Peyer's patch (tissue), 4 donors: ENCODE results near the gene JDP2. TPM values are rescaled to one million over a fixed set of nuclear protein-coding genes. Genes with fewer than 3 reads are reported as not detected.

Experiments
- DNase-seq, 3 donors: peaks; one replicate each; pipeline ENCODE4 v3.0.0-alpha.2; 2017 to 2019
- H3K27ac ChIP-seq, 4 donors: fragments of 200-600 bp; sonication (generic); one replicate each; pipeline ENCODE4 v1.5.1; 2016 to 2019
- H3K27me3 ChIP-seq, 2 donors: fragments of 200-600 bp; sonication (generic); one replicate each; pipeline ENCODE4 v1.5.1; 2019
- H3K36me3 ChIP-seq, 3 donors: fragments of 200-600 bp; sonication (generic); one replicate each; pipeline ENCODE4 v1.5.1; 2016 to 2019
- H3K4me1 ChIP-seq, 4 donors: fragments of 200-600 bp; sonication (generic); one replicate each; pipeline ENCODE4 v1.5.1; 2016 to 2019
- H3K4me3 ChIP-seq, 4 donors: fragments of 200-600 bp; sonication (generic); 1 replicate in 3 of 4; 2 replicates in 1 of 4; pipeline ENCODE4 v1.5.1; 2016 to 2019; ENCODE audit warnings: mild to moderate bottlenecking in 1 of 4
- H3K9me3 ChIP-seq, 4 donors: fragments of 200-600 bp; sonication (generic); one replicate each; pipeline ENCODE4 v1.5.1; 2016 to 2019; ENCODE audit warnings: mild to moderate bottlenecking in 1 of 4
- POLR2A ChIP-seq, 2 donors: fragments of 450-650 bp; IDR thresholded peaks; one replicate each; pipeline ENCODE4 v1.5.1; 2017; ENCODE audit warnings: antibody characterized with exemption in 2 of 2, mild to moderate bottlenecking in 2 of 2, moderate library complexity in 2 of 2
- total RNA-seq, 4 donors: library from RNA; depleted of rRNA; stranded (reverse); fragments of >200 nt; gene quantifications; one replicate each; pipeline ENCODE4 v1.1.0, GENCODE V29; 2016
- TF ChIP-seq, protein P1 (sequence below), 6 experiments: fragments of 450-650 bp in 4 of 6; fragments of 200-600 bp in 2 of 6; sonication (generic) in 1 of 6; IDR thresholded peaks; one replicate each; pipeline ENCODE4 v1.5.1; 2017 to 2019; ENCODE audit warnings: antibody characterized with exemption in 6 of 6, mild to moderate bottlenecking in 3 of 6, moderate library complexity in 1 of 6

JDP2 gene
- total RNA-seq, 4 donors from 2014 or later = 56.7 to 111 (median 67.2) TPM

DNA sequence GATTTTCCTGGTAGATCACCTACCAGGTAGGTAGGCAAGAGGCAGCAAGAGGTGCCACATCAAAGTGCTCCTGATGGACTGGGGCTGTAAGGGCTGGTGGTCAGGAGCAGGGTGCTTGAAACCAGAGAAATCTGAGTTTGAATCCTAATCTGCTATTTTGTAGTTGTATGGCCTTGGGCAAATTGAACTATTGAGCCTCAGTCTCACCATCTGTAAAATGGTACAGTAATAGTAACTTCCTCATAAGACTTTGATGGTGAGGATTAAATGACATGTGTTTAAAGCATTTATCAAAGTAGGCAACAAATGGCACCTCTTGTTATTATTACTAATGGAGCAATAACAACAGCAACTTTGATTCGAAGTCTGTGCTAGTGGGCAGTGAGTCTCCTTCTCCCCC is 32.0 kb downstream of the JDP2 start:
- no peak for DNase-seq
- peaks cover 0 to 34% (median 2%) of the 10 kb centered on the region in 4 donors for H3K4me1 ChIP-seq
- H3K36me3 ChIP-seq = peaks cover 0 to 29% (median 0%) of the 10 kb centered on the region in 3 donors

DNA sequence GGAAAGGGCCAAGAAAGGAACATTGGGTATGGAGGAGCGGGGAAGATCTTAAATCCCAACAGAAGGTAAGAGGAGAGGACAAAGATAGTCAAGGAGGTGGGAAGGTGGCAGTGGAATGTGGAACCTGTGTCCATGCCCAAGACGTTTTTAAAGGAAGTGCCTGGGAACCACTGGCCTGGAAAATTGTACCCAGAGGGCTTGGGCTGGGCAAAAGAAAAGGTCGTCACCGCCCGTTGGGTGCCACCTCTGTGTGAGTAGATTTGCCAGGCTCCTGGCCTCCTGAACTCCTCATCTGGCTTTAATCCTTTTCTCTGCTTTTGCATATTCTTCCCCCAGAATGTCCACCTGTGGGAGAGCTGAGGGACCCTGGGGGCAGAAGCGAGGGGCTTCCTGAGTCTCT is 32.6 kb downstream of the JDP2 start:
- Histone ChIP-seq H3K4me3 (no peak overlapping the region), H3K9me3 (no peaks in the 10 kb centered on the region), H3K4me1 (peaks cover 0 to 28% (median 2%) of the 10 kb centered on the region in 4 donors), H3K27me3 (no peaks in the 10 kb centered on the region), H3K36me3 (peaks cover 0 to 29% (median 0%) of the 10 kb centered on the region in 3 donors), H3K27ac (peak overlapping the region in 1 of 4 donors; percentile 55)
- TF ChIP-seq, protein P1, sequence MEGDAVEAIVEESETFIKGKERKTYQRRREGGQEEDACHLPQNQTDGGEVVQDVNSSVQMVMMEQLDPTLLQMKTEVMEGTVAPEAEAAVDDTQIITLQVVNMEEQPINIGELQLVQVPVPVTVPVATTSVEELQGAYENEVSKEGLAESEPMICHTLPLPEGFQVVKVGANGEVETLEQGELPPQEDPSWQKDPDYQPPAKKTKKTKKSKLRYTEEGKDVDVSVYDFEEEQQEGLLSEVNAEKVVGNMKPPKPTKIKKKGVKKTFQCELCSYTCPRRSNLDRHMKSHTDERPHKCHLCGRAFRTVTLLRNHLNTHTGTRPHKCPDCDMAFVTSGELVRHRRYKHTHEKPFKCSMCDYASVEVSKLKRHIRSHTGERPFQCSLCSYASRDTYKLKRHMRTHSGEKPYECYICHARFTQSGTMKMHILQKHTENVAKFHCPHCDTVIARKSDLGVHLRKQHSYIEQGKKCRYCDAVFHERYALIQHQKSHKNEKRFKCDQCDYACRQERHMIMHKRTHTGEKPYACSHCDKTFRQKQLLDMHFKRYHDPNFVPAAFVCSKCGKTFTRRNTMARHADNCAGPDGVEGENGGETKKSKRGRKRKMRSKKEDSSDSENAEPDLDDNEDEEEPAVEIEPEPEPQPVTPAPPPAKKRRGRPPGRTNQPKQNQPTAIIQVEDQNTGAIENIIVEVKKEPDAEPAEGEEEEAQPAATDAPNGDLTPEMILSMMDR (IDR thresholded peaks at IDR 0.05) = no peak
- no peak for TF ChIP-seq POLR2A (IDR thresholded peaks at IDR 0.05)
- DNase-seq = no peak

More for the DNA sequence above, 32.0 kb downstream of the JDP2 start:
- Histone ChIP-seq H3K9me3 (no peaks in the 10 kb centered on the region), H3K4me3 (no peak overlapping the region), H3K27me3 (no peaks in the 10 kb centered on the region), H3K27ac (peak overlapping the region in 3 of 4 donors; percentile 22 to 55 (median 49))
- no peak for TF ChIP-seq POLR2A (IDR thresholded peaks at IDR 0.05)

DNA sequence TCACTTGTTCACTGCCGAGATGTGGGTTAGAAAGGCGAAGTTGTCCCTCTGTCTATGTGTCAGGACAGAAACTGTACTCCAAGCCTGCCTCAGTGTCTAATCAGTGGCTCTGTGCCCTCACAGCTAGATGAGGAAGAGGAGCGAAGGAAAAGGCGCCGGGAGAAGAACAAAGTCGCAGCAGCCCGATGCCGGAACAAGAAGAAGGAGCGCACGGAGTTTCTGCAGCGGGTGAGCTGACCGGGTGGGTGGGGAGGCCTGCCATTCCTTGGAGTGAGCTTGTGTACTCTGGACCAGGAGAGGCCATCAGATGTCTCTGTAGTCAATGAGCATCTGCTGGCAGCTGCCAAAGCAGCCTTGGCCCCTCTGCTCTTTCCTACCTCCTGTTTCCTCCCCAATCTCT is 33.5 kb downstream of the JDP2 start:
- Histone ChIP-seq H3K27ac (peak overlapping the region in 2 of 4 donors; percentile 14 to 33), H3K36me3 (peaks cover 0 to 29% (median 0%) of the 10 kb centered on the region in 3 donors), H3K4me1 (peaks cover 0 to 19% (median 2%) of the 10 kb centered on the region in 4 donors)

DNA sequence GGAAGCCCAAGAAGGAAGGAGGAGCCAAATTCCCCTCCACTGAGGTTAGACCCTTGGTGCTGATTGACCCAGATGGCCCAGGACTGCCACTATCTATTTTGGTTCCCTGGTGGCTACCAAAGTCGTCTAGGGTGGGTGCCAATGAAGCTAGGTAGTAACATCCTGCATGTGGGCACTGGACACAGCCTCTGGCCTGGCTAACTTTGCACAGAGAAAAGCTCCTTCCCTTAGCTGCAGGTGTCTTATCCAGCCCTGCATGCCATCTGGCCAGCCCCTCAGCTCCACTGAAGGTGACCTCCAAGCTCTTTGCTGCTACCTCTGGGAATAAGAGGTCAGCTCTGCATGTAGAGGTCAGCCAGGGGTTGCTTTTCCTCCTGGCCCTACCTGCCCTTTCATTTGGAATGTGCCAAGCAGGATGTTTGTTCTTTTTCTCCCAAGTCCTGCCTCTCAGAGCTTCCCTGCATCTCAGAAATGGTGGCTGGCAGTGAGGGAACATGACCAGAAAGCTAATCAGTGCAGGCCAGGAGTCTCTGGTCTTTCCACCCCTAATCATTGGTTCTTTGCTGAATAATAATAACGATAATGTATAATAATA is 34.0 kb downstream of the JDP2 start:
- TF ChIP-seq POLR2A (IDR thresholded peaks at IDR 0.05) = no peak
- TF ChIP-seq, protein P1 (IDR thresholded peaks at IDR 0.05) = no peak
- H3K27ac ChIP-seq = peak overlapping the region in 2 of 4 donors; percentile 14 to 33
- peak in 1 of 3 donors; percentile 33 for DNase-seq
- no peaks in the 10 kb centered on the region for H3K27me3 ChIP-seq
- H3K9me3 ChIP-seq = no peaks in the 10 kb centered on the region
- peaks cover 0 to 30% (median 0%) of the 10 kb centered on the region in 3 donors for H3K36me3 ChIP-seq
- no peak overlapping the region for H3K4me3 ChIP-seq
- H3K4me1 ChIP-seq = peaks cover 0 to 14% (median 2%) of the 10 kb centered on the region in 4 donors

More for the DNA sequence above, 33.5 kb downstream of the JDP2 start:
- Histone ChIP-seq H3K27me3 (no peaks in the 10 kb centered on the region), H3K9me3 (no peaks in the 10 kb centered on the region), H3K4me3 (no peak overlapping the region)
- DNase-seq = peak in 1 of 3 donors; percentile 37
- no peak for TF ChIP-seq POLR2A (IDR thresholded peaks at IDR 0.05)
- TF ChIP-seq, protein P1 (IDR thresholded peaks at IDR 0.05) = no peak

DNA sequence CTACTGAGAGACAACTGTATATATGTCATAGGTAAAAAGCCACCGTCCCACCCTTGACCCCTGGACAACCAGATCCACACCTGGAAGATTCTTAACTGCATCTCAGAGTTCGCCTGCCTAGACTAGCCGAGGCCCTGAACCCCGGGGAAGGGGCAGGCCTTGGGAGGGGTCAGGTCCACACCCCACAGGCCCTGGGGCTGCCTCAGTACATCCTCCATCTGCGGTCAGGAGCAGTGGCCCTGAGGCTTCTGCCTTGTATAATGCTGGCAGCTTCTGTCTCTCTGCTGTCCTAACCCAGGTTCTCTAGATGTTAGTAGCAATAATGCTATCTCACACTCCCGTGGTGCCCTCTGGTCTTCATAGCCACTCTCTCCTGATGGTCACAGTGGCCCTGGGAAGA is 36.8 kb downstream of the JDP2 start:
- no peaks in the 10 kb centered on the region for H3K9me3 ChIP-seq
- peak in 1 of 3 donors; percentile 30 for DNase-seq
- no peak for TF ChIP-seq POLR2A (IDR thresholded peaks at IDR 0.05)
- TF ChIP-seq, protein P1 (IDR thresholded peaks at IDR 0.05) = no peak
- H3K4me3 ChIP-seq = no peak overlapping the region
- no peaks in the 10 kb centered on the region for H3K27me3 ChIP-seq
- H3K36me3 ChIP-seq = peaks cover 0 to 55% (median 0%) of the 10 kb centered on the region in 3 donors
- peak overlapping the region in 1 of 4 donors; percentile 14 for H3K27ac ChIP-seq
- no peaks in the 10 kb centered on the region for H3K4me1 ChIP-seq

DNA sequence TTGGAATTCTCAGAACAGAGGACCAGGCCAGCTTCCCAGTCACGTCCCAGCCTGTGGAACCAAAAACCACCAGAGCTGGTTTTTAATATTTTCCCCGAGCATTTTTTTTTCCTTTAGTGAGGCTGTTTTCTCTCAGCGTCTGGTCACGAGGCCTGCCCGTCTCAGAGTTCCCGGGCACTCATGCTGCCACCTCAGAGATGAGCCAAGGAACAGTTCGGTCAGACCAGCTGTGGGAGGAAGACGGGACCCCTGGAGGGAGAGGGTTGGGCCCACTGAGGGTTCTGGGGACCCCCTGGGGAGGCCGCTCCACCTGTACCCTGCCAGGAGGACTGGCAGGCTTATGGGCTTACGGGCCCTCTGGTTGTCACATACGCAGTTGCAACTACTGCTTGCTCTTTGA is 39.9 kb downstream of the JDP2 start:
- TF ChIP-seq, protein P1 (IDR thresholded peaks at IDR 0.05) = no peak
- TF ChIP-seq POLR2A (IDR thresholded peaks at IDR 0.05) = no peak
- Histone ChIP-seq H3K27me3 (no peaks in the 10 kb centered on the region), H3K9me3 (no peaks in the 10 kb centered on the region), H3K36me3 (peaks cover 0 to 68% (median 0%) of the 10 kb centered on the region in 3 donors), H3K27ac (no peak overlapping the region), H3K4me1 (no peaks in the 10 kb centered on the region), H3K4me3 (no peak overlapping the region)
- DNase-seq = peak in 1 of 3 donors; percentile 31
